AG08396 (cell line): ENCODE measurements around the gene TMEM129.

ENCODE experiments used
- DNase-seq: peaks from one replicate; pipeline ENCODE4 v3.0.0; 2012; ENCODE audit warnings: low spot score, mixed read lengths

Gene TMEM129

GRCh38 chr4:1668488-1668840, 52.7 kb downstream of the TMEM129 start:
- no peak for DNase-seq

- DNase-seq = no peak
These were observed 53.9 kb downstream of the TMEM129 start for GRCh38 chr4:1667273-1667672.

GRCh38 chr4:1666391-1666790, 54.7 kb downstream of the TMEM129 start:
- no peak for DNase-seq
